Ovary (tissue), 3 donors: Measurements from ENCODE around the gene COL18A1.

Source experiments
- CTCF ChIP-seq, 3 donors: fragments of 450-650 bp in 2 of 3; fragments of 200-600 bp in 1 of 3; IDR thresholded peaks; one replicate each; pipeline versions ENCODE4 v1.5.1 to v1.8.0; 2016 to 2022; ENCODE audit warnings: antibody characterized with exemption in 3 of 3, mild to moderate bottlenecking in 1 of 3
- POLR2A ChIP-seq: fragments of 450-650 bp; IDR thresholded peaks from one replicate; pipeline ENCODE4 v1.6.1; 2017; ENCODE audit warnings: antibody characterized with exemption, mild to moderate bottlenecking, moderate library complexity
- donor health status: DM: no; HTN: no; CAD: no.

- TF ChIP-seq CTCF (IDR thresholded peaks at IDR 0.05) (no peak), POLR2A (no peak)
Observed at GRCh38 chr21:45365608-45366241, 39.2 kb upstream of the COL18A1 start.
